GM23338 (cell line): ENCODE results near the gene CDK16. TPM values are rescaled to one million over a fixed set of nuclear protein-coding genes. Genes with fewer than 3 reads are reported as not detected.
A peak's percentile ranks its signal among the peaks of the same experiment; 100 is the strongest.

Experiments used
- ATAC-seq: fragments of 200-7000 bp; cut with Tn5 transposase; 3 replicates; pipeline ENCODE4 v1.9.1; 2020
- DNase-seq: peaks from one replicate; pipeline ENCODE4 v3.0.0-alpha.2; 2015; ENCODE audit warnings: low spot score
- H2AFZ ChIP-seq: fragments of 200-600 bp; sonication (generic); 2 replicates; pipeline ENCODE4 v1.8.0; 2016; ENCODE audit warnings: antibody characterized with exemption, mild to moderate bottlenecking, moderate library complexity
- H3F3A ChIP-seq: fragments of 200-600 bp; sonication (generic); replicated peaks from 2 replicates; pipeline ENCODE4 v1.8.0; 2017; ENCODE audit warnings: antibody characterized with exemption, mixed run types, low read depth
- H3K27ac ChIP-seq: fragments of 200-600 bp; sonication (generic); 2 replicates; pipeline ENCODE4 v1.6.1; 2016; ENCODE audit warnings: low read depth
- H3K27me3 ChIP-seq: fragments of 200-600 bp; sonication (generic); 2 replicates; pipeline ENCODE4 v1.8.0; 2016; ENCODE audit warnings: mild to moderate bottlenecking, mixed run types, moderate library complexity; ENCODE audit not compliant: insufficient read depth
- H3K36me3 ChIP-seq: fragments of 200-600 bp; sonication (generic); 2 replicates; pipeline ENCODE4 v1.8.0; 2016; ENCODE audit warnings: mild to moderate bottlenecking; ENCODE audit not compliant: insufficient read depth
- H3K4me1 ChIP-seq: fragments of 200-600 bp; sonication (generic); 2 replicates; pipeline ENCODE4 v1.8.0; 2016; ENCODE audit warnings: mild to moderate bottlenecking, moderate library complexity; ENCODE audit not compliant: insufficient read depth
- H3K4me2 ChIP-seq: fragments of 200-600 bp; sonication (generic); 2 replicates; pipeline ENCODE4 v1.7.1; 2017; ENCODE audit warnings: mixed run types
- H3K4me3 ChIP-seq: fragments of 200-600 bp; sonication (generic); 2 replicates; pipeline ENCODE4 v1.6.1; 2016; ENCODE audit warnings: mixed run types
- H3K79me2 ChIP-seq: fragments of 200-600 bp; sonication (generic); replicated peaks from 2 replicates; pipeline ENCODE4 v1.8.0; 2017; ENCODE audit warnings: mild to moderate bottlenecking; ENCODE audit not compliant: insufficient read depth
- H3K9me2 ChIP-seq: fragments of 200-600 bp; sonication (generic); 2 replicates; pipeline ENCODE4 v1.8.0; 2017; ENCODE audit not compliant: insufficient read depth
- H4K20me1 ChIP-seq: fragments of 200-600 bp; sonication (generic); replicated peaks from 2 replicates; pipeline ENCODE4 v1.8.0; 2017; ENCODE audit warnings: mild to moderate bottlenecking; ENCODE audit not compliant: insufficient read depth
- H3K27ac Mint-ChIP-seq: 2 replicates; pipeline ENCODE4 v1.8.0; 2020; ENCODE audit warnings: inconsistent platforms, mild to moderate bottlenecking, moderate library complexity, mixed read lengths
- H3K27me3 Mint-ChIP-seq: 3 replicates; pipeline ENCODE4 v1.8.0; 2022; ENCODE audit warnings: low read depth, mild to moderate bottlenecking, moderate library complexity, mixed read lengths, inconsistent platforms; ENCODE audit not compliant: insufficient read depth, poor library complexity
- H3K36me3 Mint-ChIP-seq: 3 replicates; pipeline ENCODE4 v1.8.0; 2021; ENCODE audit warnings: low read depth, mild to moderate bottlenecking, inconsistent platforms, moderate library complexity, mixed read lengths
- H3K4me1 Mint-ChIP-seq: 3 replicates; pipeline ENCODE4 v1.8.0; 2020; ENCODE audit warnings: mild to moderate bottlenecking, inconsistent platforms, mixed read lengths
- H3K4me3 Mint-ChIP-seq: 3 replicates; pipeline ENCODE4 v1.8.0; 2021; ENCODE audit warnings: moderate library complexity, mild to moderate bottlenecking, inconsistent platforms, mixed read lengths
- H3K9me3 Mint-ChIP-seq: 3 replicates; pipeline ENCODE4 v1.8.0; 2020; ENCODE audit warnings: moderate library complexity, mild to moderate bottlenecking, inconsistent platforms, mixed read lengths
- CREB1 ChIP-seq: fragments of 250-450 bp; sonication (Bioruptor Pico); IDR thresholded peaks from 2 replicates; pipeline ENCODE4 v1.5.0; 2020; ENCODE audit warnings: low read depth, mild to moderate bottlenecking, moderate library complexity
- EZH2 ChIP-seq: fragments of 200-600 bp; sonication (generic); IDR thresholded peaks from one replicate; pipeline ENCODE4 v1.8.0; 2017; ENCODE audit warnings: antibody characterized with exemption, mild to moderate bottlenecking, low read depth; ENCODE audit not compliant: unreplicated experiment
- EZH2phosphoT487 ChIP-seq: fragments of 200-600 bp; sonication (generic); IDR thresholded peaks from one replicate; pipeline ENCODE4 v1.8.1; 2018; ENCODE audit warnings: antibody characterized with exemption; ENCODE audit not compliant: unreplicated experiment
- JUNB ChIP-seq: IDR thresholded peaks from one replicate; pipeline ENCODE4 v1.6.1; 2016; ENCODE audit warnings: antibody characterized with exemption; ENCODE audit not compliant: unreplicated experiment
- NANOG ChIP-seq: IDR thresholded peaks from 2 replicates; pipeline ENCODE4 v1.6.1; 2016; ENCODE audit warnings: antibody characterized with exemption, borderline replicate concordance
- POLR2AphosphoS5 ChIP-seq: IDR thresholded peaks from 2 replicates; pipeline ENCODE4 v1.6.1; 2016; ENCODE audit warnings: antibody characterized with exemption, low read depth
- STAT1 ChIP-seq: IDR thresholded peaks from one replicate; pipeline ENCODE4 v1.6.1; 2016; ENCODE audit warnings: antibody characterized with exemption; ENCODE audit not compliant: unreplicated experiment
- ZNF114 ChIP-seq: fragments of 250-450 bp; sonication (Bioruptor Pico); IDR thresholded peaks from 2 replicates; pipeline ENCODE4 v1.5.0; 2020; ENCODE audit warnings: mild to moderate bottlenecking, moderate library complexity
- polyA plus RNA-seq: library from polyadenylated mRNA; unstranded; fragments of >200 nt; fragmentation: Nextera tagmentation; extraction: Ambion mirVana; gene quantifications from 2 replicates; pipeline ENCODE4 v1.2.1, GENCODE V29; 2016
- total RNA-seq: library from RNA; depleted of rRNA; stranded (reverse); fragments of >200 nt; shearing (Covaris generic); gene quantifications from 2 replicates; pipeline ENCODE4 v1.2.3, GENCODE V29; 2014
- TF ChIP-seq, protein P1 (sequence below): IDR thresholded peaks from 2 replicates; pipeline ENCODE4 v1.6.1; 2016; ENCODE audit warnings: antibody characterized with exemption
- TF ChIP-seq, protein P2 (sequence below), 2 experiments: fragments of 200-600 bp in 1 of 2; sonication (generic) in 1 of 2; conservative IDR thresholded peaks; 2 replicates each; pipeline versions ENCODE4 v1.5.1 to v1.6.1; 2016 to 2017; ENCODE audit warnings: antibody characterized with exemption in 2 of 2, low read depth in 2 of 2, mild to moderate bottlenecking in 2 of 2, moderate library complexity in 1 of 2

The CDK16 gene
- total and polyA plus RNA-seq, 2 experiments from 2014 or later: 58.9 to 158 TPM

DNA sequence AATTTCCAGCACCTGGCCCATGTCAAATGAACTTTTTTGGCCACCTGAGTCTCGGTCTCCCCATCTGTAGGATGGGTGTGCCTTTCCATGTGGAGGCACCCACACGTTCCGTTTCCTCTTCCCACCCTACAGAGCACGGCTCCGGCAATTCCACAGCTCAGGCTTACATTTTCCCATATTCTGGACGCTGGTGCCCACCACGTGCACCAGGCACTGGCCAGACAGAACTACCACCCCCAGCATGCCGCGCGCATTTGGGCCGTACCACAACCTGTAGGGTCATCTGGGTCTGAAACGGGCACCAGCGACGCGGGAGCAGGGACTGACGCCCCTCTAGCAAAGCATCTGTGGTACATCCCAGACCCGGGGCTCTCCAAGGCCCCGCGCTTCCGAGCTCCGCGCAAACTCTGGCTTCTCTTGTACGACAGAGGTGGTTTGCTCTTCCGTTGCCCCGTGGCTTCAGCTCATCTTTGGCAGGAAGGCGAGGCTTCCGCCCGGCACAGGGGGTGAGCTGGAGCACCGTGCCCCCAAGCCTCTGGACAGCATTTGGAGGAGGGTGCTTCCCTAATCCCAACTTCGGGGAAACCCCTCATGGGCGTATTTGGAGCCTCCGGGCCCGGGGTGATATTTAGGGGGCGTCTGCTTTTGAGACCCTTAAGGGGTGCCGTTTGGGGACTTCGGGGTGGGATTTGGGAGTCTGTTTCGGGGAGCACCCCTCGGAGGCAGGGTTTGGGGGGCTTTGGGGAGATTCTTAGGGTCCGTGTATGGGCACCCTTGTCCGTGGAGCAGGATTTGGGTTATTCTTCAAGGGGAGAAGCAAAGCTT lies 27.8 kb upstream of the CDK16 start:
- no peaks in the 10 kb centered on the region for H3K36me3 ChIP-seq
- 0 out of 2 replicates have a peak, but pooled peaks cover 2% of the 10 kb centered on the region for H3F3A ChIP-seq
- H3K9me2 ChIP-seq: no peaks in the 10 kb centered on the region
- ATAC-seq (peak; percentile 79), DNase-seq (peak; percentile 93)
- peaks cover 27% of the 10 kb centered on the region for H3K36me3 Mint-ChIP-seq
- H3K27me3 Mint-ChIP-seq: peaks cover 14% of the 10 kb centered on the region
- peaks cover 8% of the 10 kb centered on the region for H4K20me1 ChIP-seq
- peaks cover 19% of the 10 kb centered on the region for H3K4me1 ChIP-seq
- H3K4me3 ChIP-seq: peak overlapping the region; percentile 82
- peaks cover 22% of the 10 kb centered on the region for H3K4me1 Mint-ChIP-seq
- no peaks in the 10 kb centered on the region for H3K27me3 ChIP-seq
- peak; percentile 84 for TF ChIP-seq POLR2AphosphoS5
- TF ChIP-seq NANOG: no peak
- TF ChIP-seq, protein P1, sequence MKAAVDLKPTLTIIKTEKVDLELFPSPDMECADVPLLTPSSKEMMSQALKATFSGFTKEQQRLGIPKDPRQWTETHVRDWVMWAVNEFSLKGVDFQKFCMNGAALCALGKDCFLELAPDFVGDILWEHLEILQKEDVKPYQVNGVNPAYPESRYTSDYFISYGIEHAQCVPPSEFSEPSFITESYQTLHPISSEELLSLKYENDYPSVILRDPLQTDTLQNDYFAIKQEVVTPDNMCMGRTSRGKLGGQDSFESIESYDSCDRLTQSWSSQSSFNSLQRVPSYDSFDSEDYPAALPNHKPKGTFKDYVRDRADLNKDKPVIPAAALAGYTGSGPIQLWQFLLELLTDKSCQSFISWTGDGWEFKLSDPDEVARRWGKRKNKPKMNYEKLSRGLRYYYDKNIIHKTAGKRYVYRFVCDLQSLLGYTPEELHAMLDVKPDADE: peak; percentile 64; the same call in 1 of the 2 replicates
- no peak for TF ChIP-seq EZH2
- TF ChIP-seq CREB1 (CRISPR knock-in tag): peak; percentile 61; the same call in 1 of the 2 replicates
- no peaks in the 10 kb centered on the region for H3K9me3 Mint-ChIP-seq
- peaks cover 25% of the 10 kb centered on the region for H3K79me2 ChIP-seq
- peak overlapping the region; percentile 91 for H3K4me3 Mint-ChIP-seq
- H3K27ac Mint-ChIP-seq: peak overlapping the region; percentile 87
- H2AFZ ChIP-seq: no peak overlapping the region
- no peak overlapping the region for H3K27ac ChIP-seq
- peak overlapping the region; percentile 84 for H3K4me2 ChIP-seq

DNA sequence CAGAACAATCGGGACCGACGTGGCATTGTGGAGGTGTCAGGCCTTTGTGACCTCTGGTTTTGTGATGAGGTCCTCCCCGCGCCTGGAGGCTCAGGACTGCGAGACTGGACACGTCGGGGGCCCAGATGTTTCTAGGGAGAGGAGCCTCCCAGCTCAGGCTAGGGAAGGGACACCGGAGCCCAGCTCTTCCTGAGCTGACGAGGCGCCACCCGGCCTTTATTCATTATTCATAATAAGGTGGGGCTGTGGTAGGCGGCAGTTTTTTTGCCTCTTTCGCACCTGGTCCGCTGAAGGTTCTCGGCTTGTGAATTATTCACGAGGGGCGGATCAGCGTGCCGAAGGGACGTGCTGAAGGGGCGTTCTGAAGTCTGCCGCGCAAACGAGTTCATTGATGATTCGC lies 27.1 kb upstream of the CDK16 start:
- H3K9me2 ChIP-seq: no peaks in the 10 kb centered on the region
- no peaks in the 10 kb centered on the region for H3K36me3 ChIP-seq
- no peaks in the 10 kb centered on the region for H3K27me3 ChIP-seq
- peak overlapping the region; percentile 82 for H3K4me3 ChIP-seq
- H3K27ac ChIP-seq: no peak overlapping the region
- 0 out of 2 replicates have a peak, but pooled peaks cover 2% of the 10 kb centered on the region for H3F3A ChIP-seq
- no peak overlapping the region for H2AFZ ChIP-seq
- peaks cover 24% of the 10 kb centered on the region for H3K4me1 ChIP-seq
- ATAC-seq: peak; percentile 7; the same call in 2 of the 3 replicates
- DNase-seq: peak; percentile 32
- Mint-ChIP-seq H3K27me3 (peaks cover 20% of the 10 kb centered on the region), H3K27ac (no peak overlapping the region), H3K4me1 (peaks cover 28% of the 10 kb centered on the region), H3K36me3 (peaks cover 30% of the 10 kb centered on the region), H3K4me3 (peak overlapping the region; percentile 91), H3K9me3 (no peaks in the 10 kb centered on the region)
- peaks cover 8% of the 10 kb centered on the region for H4K20me1 ChIP-seq
- H3K79me2 ChIP-seq: peaks cover 32% of the 10 kb centered on the region
- H3K4me2 ChIP-seq: peak overlapping the region; percentile 84
- TF ChIP-seq, protein P1: no peak
- TF ChIP-seq ZNF114 (CRISPR knock-in tag) (no peak), CREB1 (CRISPR knock-in tag) (no peak), POLR2AphosphoS5 (no peak), EZH2 (no peak), JUNB (no peak), STAT1 (no peak), NANOG (no peak), EZH2phosphoT487 (no peak)
- TF ChIP-seq, protein P2, sequence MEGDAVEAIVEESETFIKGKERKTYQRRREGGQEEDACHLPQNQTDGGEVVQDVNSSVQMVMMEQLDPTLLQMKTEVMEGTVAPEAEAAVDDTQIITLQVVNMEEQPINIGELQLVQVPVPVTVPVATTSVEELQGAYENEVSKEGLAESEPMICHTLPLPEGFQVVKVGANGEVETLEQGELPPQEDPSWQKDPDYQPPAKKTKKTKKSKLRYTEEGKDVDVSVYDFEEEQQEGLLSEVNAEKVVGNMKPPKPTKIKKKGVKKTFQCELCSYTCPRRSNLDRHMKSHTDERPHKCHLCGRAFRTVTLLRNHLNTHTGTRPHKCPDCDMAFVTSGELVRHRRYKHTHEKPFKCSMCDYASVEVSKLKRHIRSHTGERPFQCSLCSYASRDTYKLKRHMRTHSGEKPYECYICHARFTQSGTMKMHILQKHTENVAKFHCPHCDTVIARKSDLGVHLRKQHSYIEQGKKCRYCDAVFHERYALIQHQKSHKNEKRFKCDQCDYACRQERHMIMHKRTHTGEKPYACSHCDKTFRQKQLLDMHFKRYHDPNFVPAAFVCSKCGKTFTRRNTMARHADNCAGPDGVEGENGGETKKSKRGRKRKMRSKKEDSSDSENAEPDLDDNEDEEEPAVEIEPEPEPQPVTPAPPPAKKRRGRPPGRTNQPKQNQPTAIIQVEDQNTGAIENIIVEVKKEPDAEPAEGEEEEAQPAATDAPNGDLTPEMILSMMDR (conservative IDR thresholded peaks at IDR 0.05; ENCODE audit: low read depth in 2 of 2): no peak
